GM04504 (cell line): Measurements from ENCODE around the gene MPHOSPH8.
A peak's percentile ranks its signal among the peaks of the same experiment; 100 is the strongest.

Experiments
- DNase-seq: peaks from one replicate; pipeline ENCODE4 v3.0.0-alpha.2; 2012; ENCODE audit warnings: low read depth

MPHOSPH8 gene

DNA sequence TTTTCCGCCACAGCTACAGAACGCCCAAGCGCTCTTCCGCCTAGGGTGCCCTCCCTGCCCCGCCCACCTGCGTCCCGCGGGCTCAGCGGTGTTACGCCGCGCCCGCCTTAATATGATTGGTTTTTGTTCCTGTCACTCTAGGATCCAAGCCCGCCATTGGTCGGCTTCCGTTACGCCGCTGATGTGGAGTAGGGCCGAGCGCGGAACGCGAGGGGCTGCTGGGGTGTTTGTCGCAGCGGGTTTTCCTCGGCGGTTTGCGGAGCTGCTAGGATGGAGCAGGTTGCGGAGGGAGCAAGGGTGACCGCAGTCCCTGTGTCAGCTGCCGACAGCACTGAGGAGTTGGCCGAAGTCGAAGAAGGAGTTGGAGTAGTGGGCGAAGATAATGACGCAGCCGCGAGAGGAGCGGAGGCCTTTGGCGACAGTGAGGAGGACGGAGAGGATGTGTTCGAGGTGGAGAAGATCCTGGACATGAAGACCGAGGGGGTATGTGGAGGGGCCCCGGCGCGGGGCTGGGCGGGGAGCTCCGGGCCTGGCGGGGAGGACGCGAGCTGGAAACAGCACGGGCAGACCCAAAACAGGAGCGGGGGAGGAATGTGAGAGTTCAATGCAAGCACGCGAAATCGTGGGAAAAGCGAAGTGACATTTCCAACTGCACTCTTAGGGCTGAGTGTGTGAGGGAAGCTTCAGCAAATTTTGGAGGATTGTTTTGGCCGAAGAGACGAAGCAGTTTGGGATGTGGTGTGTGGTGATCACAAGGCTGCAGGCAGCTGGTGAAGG, at the start of gene MPHOSPH8:
TSS of gene MPHOSPH8 (plus strand) at position 181 of the 777 bp plus-strand sequence. CDS start at position 271, 90 bp downstream.
- peak; percentile 87 for DNase-seq

GRCh38 chr13:19586904-19587634, 46.4 kb upstream of the MPHOSPH8 start:
- no peak for DNase-seq

DNA sequence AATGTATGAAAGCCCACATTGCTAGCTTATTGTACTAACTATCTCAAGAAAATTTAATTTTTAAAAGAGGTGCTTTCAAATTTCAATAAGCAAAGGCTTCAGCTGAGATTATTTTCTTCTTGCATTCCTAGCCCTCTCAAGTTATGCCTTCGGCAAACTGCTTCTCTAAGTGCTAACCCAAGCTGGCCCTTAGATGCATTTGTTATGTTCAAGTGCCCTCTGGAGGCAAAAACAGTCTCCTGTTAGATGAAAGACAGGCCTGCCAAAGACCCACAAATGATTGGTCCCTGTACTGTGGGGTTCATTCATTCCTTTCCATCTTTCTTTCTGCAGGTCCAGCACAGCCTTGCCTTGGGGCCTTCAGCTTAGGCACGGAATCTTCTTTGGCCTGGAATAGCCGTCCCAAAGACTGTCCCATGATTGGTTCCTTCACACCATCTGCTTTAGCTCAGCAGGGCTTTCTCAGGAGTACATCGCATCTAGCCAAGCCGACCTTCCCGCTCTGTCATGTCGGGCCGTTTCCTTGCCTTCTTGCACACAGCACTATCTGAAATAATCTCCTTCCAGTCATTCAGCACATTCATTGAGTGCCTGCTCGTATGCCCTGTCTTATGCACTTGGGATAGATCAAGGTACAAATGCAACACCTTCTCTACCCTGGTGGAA, 45.7 kb upstream of the MPHOSPH8 start:
- no peak for DNase-seq

- no peak for DNase-seq
These were observed 44.1 kb upstream of the MPHOSPH8 start for GRCh38 chr13:19589312-19589711.

GRCh38 chr13:19590423-19590822, 43.0 kb upstream of the MPHOSPH8 start:
- no peak for DNase-seq

GRCh38 chr13:19591864-19592263, 41.6 kb upstream of the MPHOSPH8 start:
- no peak for DNase-seq

- no peak for DNase-seq
These were observed 40.7 kb upstream of the MPHOSPH8 start for GRCh38 chr13:19592657-19593180.

GRCh38 chr13:19596086-19596485, 37.4 kb upstream of the MPHOSPH8 start:
- DNase-seq: no peak

DNA sequence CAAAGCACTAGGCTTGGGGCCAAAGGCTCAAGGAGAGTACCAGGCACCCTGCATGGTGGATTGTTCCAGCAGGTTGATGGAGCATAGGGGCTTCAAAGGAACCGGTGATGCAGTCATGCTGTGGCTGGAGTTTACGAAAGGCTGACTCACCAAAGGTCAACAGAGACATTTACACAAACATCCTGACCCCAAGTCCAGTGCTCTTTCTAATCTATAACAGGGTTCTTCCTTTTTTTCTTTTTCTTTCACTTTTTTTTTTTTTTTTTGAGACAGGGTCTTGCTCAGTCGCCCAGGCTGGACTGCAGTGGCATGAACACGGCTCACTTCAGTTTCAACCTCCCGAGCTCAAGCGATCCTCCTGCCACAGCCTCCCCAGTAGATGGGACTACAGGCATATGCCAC, 36.5 kb upstream of the MPHOSPH8 start:
- no peak for DNase-seq

DNA sequence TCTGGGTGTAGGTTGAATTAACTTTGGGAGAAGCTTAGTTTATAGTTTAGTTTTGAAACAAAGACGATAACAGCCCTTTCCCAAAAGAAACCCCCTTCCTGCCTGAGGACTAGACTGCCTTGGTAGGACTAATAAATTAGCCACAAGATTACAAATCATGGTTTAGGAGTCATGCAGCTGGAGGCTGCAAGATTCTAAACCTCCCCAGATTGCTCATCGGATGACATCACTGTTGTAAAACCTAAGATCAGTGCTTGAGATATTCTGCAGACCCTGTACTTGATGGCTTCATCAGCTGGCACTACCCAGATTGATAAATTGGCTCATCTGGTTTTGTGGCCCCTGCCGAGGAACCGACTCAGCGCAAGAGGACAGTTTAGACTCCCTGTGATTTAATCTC, 35.9 kb upstream of the MPHOSPH8 start:
- DNase-seq: no peak

DNA sequence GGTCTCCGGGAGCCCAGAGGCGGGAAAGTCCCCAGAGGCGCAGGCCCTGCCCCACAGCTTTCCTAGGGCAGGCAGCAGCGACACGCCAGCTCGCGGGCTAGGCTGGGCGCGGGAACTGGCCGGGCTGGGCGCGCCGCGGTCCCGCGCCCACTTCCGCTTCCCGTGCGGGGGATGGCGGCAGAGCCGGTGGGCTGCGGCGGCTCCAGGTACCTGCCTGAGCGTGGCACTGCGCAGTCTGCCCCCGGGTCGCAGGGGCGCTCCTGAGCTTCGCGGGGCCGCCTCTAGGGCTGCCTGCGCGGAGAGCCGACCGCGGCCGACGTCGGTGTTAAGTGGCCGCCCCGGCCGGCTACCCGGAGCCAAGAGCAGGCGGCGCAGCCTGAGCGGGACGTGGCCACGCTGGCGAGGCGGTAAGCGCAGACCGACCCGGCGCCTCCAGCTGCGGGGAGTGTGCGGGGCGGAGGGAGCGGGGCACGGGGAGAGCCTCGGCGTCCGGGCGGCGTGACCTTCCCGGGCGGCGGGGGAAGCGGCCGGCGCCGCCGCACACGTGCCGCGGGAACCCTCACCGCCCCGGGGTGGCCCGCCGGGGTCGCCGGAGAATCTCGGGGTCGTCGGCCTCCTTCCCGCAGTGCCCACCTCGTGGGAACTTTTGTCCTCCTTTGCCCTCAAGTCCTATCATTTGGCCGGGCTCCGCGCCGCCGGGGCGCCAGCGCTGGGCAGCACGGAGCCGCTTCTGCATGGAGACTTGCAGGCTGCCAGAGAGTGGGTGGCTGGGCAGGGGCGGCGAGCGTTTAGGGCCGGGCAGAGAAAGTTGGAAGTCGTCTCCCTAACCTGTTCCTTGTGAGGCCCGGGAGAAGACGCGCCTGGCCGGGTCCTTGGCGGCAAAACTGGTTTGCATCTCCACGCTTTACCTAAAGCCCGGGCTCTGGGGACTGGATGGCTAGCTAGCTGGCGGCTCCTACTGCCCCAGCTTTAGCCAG, 31.4 kb upstream of the MPHOSPH8 start:
- DNase-seq: no peak

GRCh38 chr13:19604306-19604705, 29.2 kb upstream of the MPHOSPH8 start:
- no peak for DNase-seq

DNA sequence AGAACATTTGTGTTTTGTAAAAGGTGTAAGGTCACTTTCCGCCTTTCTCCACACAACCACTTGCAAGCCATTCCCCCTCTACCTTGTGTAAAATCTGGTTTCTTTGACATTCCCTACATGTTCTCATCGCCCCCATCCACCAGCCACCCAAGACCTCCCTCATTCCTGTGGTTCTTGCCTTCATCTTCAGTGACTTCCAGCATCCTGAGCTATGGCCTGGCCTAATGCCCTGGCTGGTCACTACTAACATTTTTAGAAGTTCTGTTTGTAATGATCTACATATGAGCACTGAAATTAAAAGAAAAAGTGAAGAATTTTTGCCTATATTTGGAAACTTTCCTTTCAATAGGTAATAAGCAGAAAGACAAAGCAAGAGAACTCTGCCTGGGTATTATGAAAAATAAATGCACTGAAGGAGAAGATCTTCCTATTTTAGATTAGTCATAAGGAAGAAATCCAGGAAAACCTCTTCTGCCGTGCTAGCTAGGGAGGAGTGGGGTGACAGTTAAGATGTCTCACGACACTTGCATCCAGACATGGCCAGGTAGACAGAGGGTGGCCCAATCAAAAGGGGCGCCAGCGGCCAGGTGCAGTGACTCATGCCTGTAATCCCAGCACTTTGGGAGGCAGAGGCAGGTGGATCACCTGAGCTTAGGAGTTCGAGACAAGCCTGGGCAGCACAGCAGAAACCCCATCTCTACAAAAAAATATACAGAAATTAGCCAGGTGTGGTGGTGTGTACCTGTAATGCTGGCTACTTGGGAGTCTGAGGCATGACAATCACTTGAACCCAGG, 28.1 kb upstream of the MPHOSPH8 start:
- DNase-seq: no peak

DNA sequence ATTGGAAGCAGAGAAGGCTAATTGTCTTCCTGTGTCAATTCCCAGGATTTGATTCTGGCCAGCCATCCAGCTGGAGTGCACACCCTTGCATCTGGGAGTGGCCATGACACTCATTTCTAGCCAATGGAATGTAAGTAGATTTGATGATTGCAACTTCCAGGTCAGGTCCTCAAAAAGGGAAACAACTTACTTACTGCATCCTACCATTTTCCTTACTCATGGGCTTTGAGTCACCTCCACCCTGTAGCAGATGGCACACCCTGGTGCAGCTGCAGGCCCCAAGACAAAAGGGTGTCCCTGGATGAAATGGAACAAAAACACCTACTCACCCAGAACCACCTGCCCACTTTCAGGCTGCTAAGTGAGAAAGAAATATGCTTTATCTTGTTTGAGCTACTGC, 27.3 kb upstream of the MPHOSPH8 start:
- no peak for DNase-seq

DNA sequence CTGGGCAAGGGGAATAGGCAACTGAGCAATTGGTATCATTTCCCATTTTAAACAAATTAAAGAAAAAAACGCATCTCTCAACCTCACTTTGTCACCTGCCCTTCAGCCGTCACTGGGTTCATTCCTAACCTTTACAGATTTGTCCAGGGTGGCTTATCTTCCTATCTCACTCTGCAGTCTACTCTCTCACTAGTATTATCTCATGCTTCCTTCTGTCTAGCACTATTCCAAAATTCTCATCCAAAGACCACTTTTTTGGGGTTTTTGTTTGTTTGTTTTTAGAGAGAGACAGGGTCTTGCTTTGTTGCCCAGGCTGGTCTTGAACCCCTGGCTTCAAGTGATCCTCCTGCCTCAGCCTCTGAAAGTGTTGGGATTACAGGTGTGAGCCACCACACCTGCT, 26.7 kb upstream of the MPHOSPH8 start:
- no peak for DNase-seq

- DNase-seq: no peak
These were observed 25.9 kb upstream of the MPHOSPH8 start for GRCh38 chr13:19607523-19608078.

DNA sequence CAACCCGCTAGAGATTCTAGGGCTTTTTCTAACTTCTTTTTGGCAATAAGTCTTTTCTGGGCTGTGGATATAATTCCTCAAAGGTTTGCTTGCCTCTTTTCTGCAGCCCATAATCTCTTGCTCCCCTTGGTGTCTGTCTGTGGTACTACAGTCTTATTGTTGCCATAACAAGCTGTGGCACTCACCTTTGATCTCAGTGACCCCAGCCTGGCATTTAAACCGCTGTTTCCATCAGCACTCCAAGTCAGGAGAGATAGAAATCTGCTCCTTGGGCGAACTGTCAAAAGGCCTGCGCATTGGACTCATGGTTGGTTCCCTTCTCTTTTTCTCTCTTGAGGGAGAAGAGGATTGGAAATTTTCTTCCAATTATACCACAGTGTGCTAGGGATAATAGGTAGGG, 14.5 kb upstream of the MPHOSPH8 start:
- DNase-seq: no peak

DNA sequence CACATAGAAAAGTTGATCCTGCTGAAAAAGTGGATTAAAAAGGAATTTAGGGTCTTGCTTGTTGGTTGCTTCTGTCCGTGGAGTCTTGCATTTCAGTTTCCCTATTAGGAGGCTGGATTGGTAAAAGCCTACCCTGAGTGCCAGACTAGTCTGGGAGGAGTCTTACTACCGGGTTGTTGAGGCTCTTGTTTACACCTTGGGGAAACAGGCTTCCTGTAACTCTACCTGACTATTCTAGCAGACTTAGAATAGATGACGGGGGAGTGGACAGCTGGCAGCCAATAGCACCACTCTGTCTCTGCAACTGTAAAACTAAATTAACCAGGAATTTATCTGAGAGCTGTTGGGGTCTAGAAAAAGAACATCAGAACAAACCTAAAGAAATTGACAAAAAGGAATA, 11.3 kb upstream of the MPHOSPH8 start:
- no peak for DNase-seq

- no peak for DNase-seq
These were observed 9.2 kb upstream of the MPHOSPH8 start for GRCh38 chr13:19624265-19624664.

- no peak for DNase-seq
These were observed 462 bp upstream of the MPHOSPH8 start for GRCh38 chr13:19632915-19633478.
